Measurements from ENCODE around the gene LGR4. TPM values are rescaled to one million over a fixed set of nuclear protein-coding genes. Genes with fewer than 3 reads are reported as not detected.

The LGR4 gene
- total and polyA plus RNA-seq, 2 of the 4 experiments (the other 2 are of a cell fraction): 2.9 to 6.8 TPM

DNA sequence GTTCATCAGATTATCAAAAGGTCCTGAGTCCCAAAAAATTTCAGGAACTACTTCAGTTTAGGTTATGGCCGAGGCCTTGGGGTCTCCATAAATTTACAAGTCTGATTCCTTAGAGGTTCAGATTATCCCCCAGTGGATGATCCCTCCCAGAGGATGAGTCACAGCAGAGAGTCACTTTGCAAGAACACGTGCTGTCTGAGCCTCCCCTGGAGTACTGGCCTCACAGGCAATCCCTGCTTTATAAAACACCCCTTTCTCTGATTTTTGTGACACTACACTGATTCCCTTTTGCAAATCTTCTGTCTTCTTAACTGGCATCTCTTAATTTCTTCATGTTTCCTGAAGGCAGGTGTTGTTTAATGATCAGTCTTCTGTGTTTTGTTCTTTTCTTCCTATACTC lies 154.8 kb downstream of the LGR4 start:
- H2BK20ac ChIP-seq (ENCODE audit: low read depth, low read length): no peak overlapping the region
- H2BK5ac ChIP-seq (ENCODE audit: low read depth, low read length, poor library complexity, severe bottlenecking): no peak overlapping the region
- ATAC-seq (ENCODE audit: low read depth) (peak; percentile 84), DNase-seq (peak; percentile 79)
- H2AFZ ChIP-seq (replicated peaks; ENCODE audit: low read length, poor library complexity): no peak overlapping the region
- no peaks in the 10 kb centered on the region for H3K9me3 ChIP-seq (ENCODE audit: control insufficient read depth, insufficient read depth, low read length)
- no peak overlapping the region for H3K18ac ChIP-seq (ENCODE audit: low read depth, low read length)
- H3K56ac ChIP-seq (ENCODE audit: extremely low read depth, insufficient read depth, low read length): no peak overlapping the region
- intact Hi-C loops (cut with micrococcal nuclease) (no loop called here), dilution Hi-C loops (cut with HindIII; ENCODE audit: low sequenced_read_pairs, unreplicated experiment) (no loop called here), in situ Hi-C loops (cut with MboI; ENCODE audit: low sequenced_read_pairs) (no loop called here)
- no peak overlapping the region for H3K14ac ChIP-seq (replicated peaks; ENCODE audit: low read depth, low read length)
- no peak overlapping the region for H2BK15ac ChIP-seq (ENCODE audit: low read depth, low read length)
- no peak overlapping the region for H4K5ac ChIP-seq (ENCODE audit: low read depth, low read length)
- 63% methylated on average over 1 of the region's 2 CpGs; no CpG with 5 or more reads in 1 of the 2 experiments for WGBS, 2 experiments (ENCODE audit: extremely low coverage in 2 of 2, insufficient read length in 1 of 2)
- H3K9me1 ChIP-seq (ENCODE audit: insufficient read depth, low read length): no peaks in the 10 kb centered on the region; the same call in 1 of the 2 replicates
- H3K23ac ChIP-seq (ENCODE audit: low read depth, low read length): no peak overlapping the region
- no peak overlapping the region for H4K91ac ChIP-seq (ENCODE audit: insufficient read depth, low read depth, low read length)
- no peaks in the 10 kb centered on the region for H3K36me3 ChIP-seq (ENCODE audit: control insufficient read depth, insufficient read depth, low read length)
- no peak overlapping the region for H4K8ac ChIP-seq (ENCODE audit: low read depth in 2 of 2, low read length in 2 of 2)
- ChIA-PET CTCF (interaction anchor here (1.4 kb wide), 1 partner anchor 168 kb away, joined by 3 read pairs; no protein-coding TSS in a partner anchor), POLR2A (ENCODE audit: unreplicated experiment) (no interaction called here)
- no peak overlapping the region for H2BK120ac ChIP-seq (ENCODE audit: low read depth, low read length)
- H3K27ac ChIP-seq (ENCODE audit: insufficient read depth, low read length): no peak overlapping the region
- H3K4ac ChIP-seq (ENCODE audit: low read depth, low read length): no peak overlapping the region
- no peaks in the 10 kb centered on the region for H4K20me1 ChIP-seq (ENCODE audit: insufficient read depth, low read length)
- no peak overlapping the region for H3K4me3 ChIP-seq (ENCODE audit: insufficient read depth, low read depth, low read length)
- H3K79me1 ChIP-seq (ENCODE audit: low read depth in 1 of 2, low read length in 2 of 2): no peaks in the 10 kb centered on the region
- TF ChIP-seq NFE2L2 (IDR thresholded peaks at IDR 0.05; ENCODE audit: low read depth, low read length) (no peak), BHLHE40 (IDR thresholded peaks at IDR 0.05; ENCODE audit: low read depth, low read length) (peak; percentile 83), CEBPB (IDR thresholded peaks at IDR 0.05; ENCODE audit: low read depth, low read length) (no peak), FOS (IDR thresholded peaks at IDR 0.05; ENCODE audit: low read depth, low read length) (peak; percentile 61; the same call in 1 of the 2 replicates)
- TF ChIP-seq, protein P1, sequence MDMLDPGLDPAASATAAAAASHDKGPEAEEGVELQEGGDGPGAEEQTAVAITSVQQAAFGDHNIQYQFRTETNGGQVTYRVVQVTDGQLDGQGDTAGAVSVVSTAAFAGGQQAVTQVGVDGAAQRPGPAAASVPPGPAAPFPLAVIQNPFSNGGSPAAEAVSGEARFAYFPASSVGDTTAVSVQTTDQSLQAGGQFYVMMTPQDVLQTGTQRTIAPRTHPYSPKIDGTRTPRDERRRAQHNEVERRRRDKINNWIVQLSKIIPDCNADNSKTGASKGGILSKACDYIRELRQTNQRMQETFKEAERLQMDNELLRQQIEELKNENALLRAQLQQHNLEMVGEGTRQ (IDR thresholded peaks at IDR 0.05; ENCODE audit: low read depth, low read length): peak; percentile 85
- H3K9ac ChIP-seq (ENCODE audit: low read depth, low read length): no peak overlapping the region
- BruUV-seq (replicated peaks): no TSS peak
- H3K4me2 ChIP-seq (ENCODE audit: low read depth, low read length): no peak overlapping the region
- no peaks in the 10 kb centered on the region for H3K27me3 ChIP-seq (ENCODE audit: control insufficient read depth, insufficient read depth, low read length)
- no peak overlapping the region for H2AK9ac ChIP-seq (replicated peaks; ENCODE audit: low read depth, low read length, poor library complexity)
- H2AK5ac ChIP-seq (ENCODE audit: low read depth, low read length): peak overlapping the region; percentile 80
- peaks cover 2% of the 10 kb centered on the region; the same call in 1 of the 2 replicates for H3K4me1 ChIP-seq (ENCODE audit: control insufficient read depth, insufficient read depth, low read length)

Small RNA genes within 50 kb of the gene (microRNA-seq; reads per million reads assigned to microRNA genes)
- gene AC100771.1 (ENCODE audit: insufficient read depth, insufficient read length) (not detected), gene MIR8087 (ENCODE audit: insufficient read depth in 1 of 2, insufficient read length in 1 of 2, unreplicated experiment in 1 of 2) (0 reads per million in 2 experiments), gene RNA5SP339 (ENCODE audit: insufficient read depth, insufficient read length) (not detected)

Small RNA genes within 50 kb of the gene (small RNA-seq; reads per million reads assigned to genes)
- gene AC100771.1: 0 reads per million in 5 experiments
- 0 reads per million in 5 experiments for gene MIR8087
- 0 to 0.15 (median 0) reads per million in 5 experiments for gene RNA5SP339

Other genes starting within 250 kb of the LGR4 start
- 2.5 and 3.9 TPM in 2 replicates for gene CCDC34, start 109.6 kb downstream of the LGR4 start, total RNA-seq (2012; rRNA removed)
- 4.0 and 4.5 TPM in 2 replicates for gene CCDC34, start 109.6 kb downstream of the LGR4 start, polyA plus RNA-seq (2012; rRNA removed)
- gene LIN7C, start 34.0 kb upstream of the LGR4 start, total RNA-seq (2012; rRNA removed): 25.5 and 58.3 TPM in 2 replicates
- gene LIN7C, start 34.0 kb upstream of the LGR4 start, polyA plus RNA-seq (2012; rRNA removed): 7.4 and 12.2 TPM in 2 replicates
- 152 and 174 TPM in 2 replicates for gene BDNF, start 227.7 kb upstream of the LGR4 start, total RNA-seq (2012; rRNA removed)
- gene BDNF, start 227.7 kb upstream of the LGR4 start, polyA plus RNA-seq (2012; rRNA removed): 91.9 and 94.8 TPM in 2 replicates

Measured in IMR-90 (cell line).